Peyer's patch (tissue), 4 donors: ENCODE data around the gene PWWP3B.

ENCODE experiments used
- CTCF ChIP-seq, 6 experiments: fragments of 450-650 bp in 4 of 6; fragments of 200-600 bp in 2 of 6; sonication (generic) in 1 of 6; IDR thresholded peaks; one replicate each; pipeline ENCODE4 v1.5.1; 2017 to 2019; ENCODE audit warnings: antibody characterized with exemption in 6 of 6, mild to moderate bottlenecking in 3 of 6, moderate library complexity in 1 of 6
- POLR2A ChIP-seq, 2 donors: fragments of 450-650 bp; IDR thresholded peaks; one replicate each; pipeline ENCODE4 v1.5.1; 2017; ENCODE audit warnings: antibody characterized with exemption in 2 of 2, mild to moderate bottlenecking in 2 of 2, moderate library complexity in 2 of 2

GRCh38 chrX:106178826-106179225, 10.7 kb downstream of the PWWP3B start:
- TF ChIP-seq POLR2A (IDR thresholded peaks at IDR 0.05) (no peak), CTCF (IDR thresholded peaks at IDR 0.05) (no peak)
